HEK293 (cell line): ENCODE results near the gene ARIH1.
A peak's percentile ranks its signal among the peaks of the same experiment; 100 is the strongest.

Experiments
- CTCF ChIA-PET: fragments of 350-600 bp; formaldehyde crosslinking; extraction: SDS; loops from one replicate; lab custom pipeline; 2021; ENCODE audit warnings: antibody characterized with exemption; lab: Yijun Ruan, JAX
- POLR2A ChIA-PET: fragments of 300-600 bp; formaldehyde crosslinking; extraction: SDS; loops from one replicate; lab custom pipeline; 2020; ENCODE audit warnings: antibody characterized with exemption, inconsistent platforms; lab: Yijun Ruan, JAX
- H3K27ac ChIP-seq: fragments of 200-500 bp; sonication (Bioruptor generic); 2 replicates; pipeline ENCODE4 v1.5.1; 2014; ENCODE audit warnings: low read depth, low read length, control low read depth, inconsistent platforms; ENCODE audit errors: extremely low read depth
- H3K36me3 ChIP-seq, 2 experiments: fragments of 200-500 bp in 1 of 2; sonication (Bioruptor generic) in 1 of 2; 1 replicate in 1 of 2; 2 replicates in 1 of 2; pipeline ENCODE4 v1.5.1; 2014 to 2017; ENCODE audit warnings: inconsistent platforms in 2 of 2, low read length in 2 of 2; ENCODE audit not compliant: control insufficient read depth in 2 of 2, insufficient read depth in 1 of 2
- H3K4me1 ChIP-seq: fragments of 200-500 bp; sonication (Bioruptor generic); 2 replicates; pipeline ENCODE4 v1.5.1; 2014; ENCODE audit warnings: mild to moderate bottlenecking, low read length, inconsistent platforms; ENCODE audit not compliant: control insufficient read depth, insufficient read depth
- H3K4me3 ChIP-seq: 2 replicates; pipeline ENCODE4 v1.5.1; 2011; ENCODE audit warnings: low read depth, mild to moderate bottlenecking, control low read depth, low read length, moderate library complexity
- H3K9me3 ChIP-seq: fragments of 200-500 bp; sonication (Bioruptor generic); 2 replicates; pipeline ENCODE4 v1.5.1; 2014; ENCODE audit warnings: low read depth, low read length, inconsistent platforms; ENCODE audit not compliant: control insufficient read depth, insufficient read depth
- KLF16 ChIP-seq: fragments of 450-650 bp; formaldehyde crosslinking; IDR thresholded peaks from 2 replicates; pipeline ENCODE4 v1.5.1; 2017; ENCODE audit warnings: missing biosample characterization, missing genetic modification characterization
- MZF1 ChIP-seq: fragments of 450-650 bp; formaldehyde crosslinking; IDR thresholded peaks from 2 replicates; pipeline ENCODE4 v1.5.1; 2017; ENCODE audit warnings: missing biosample characterization, missing genetic modification characterization, borderline replicate concordance
- SP7 ChIP-seq: fragments of 450-650 bp; formaldehyde crosslinking; IDR thresholded peaks from 2 replicates; pipeline ENCODE4 v1.5.1; 2016; ENCODE audit warnings: missing biosample characterization, missing genetic modification characterization
- TRIM28 ChIP-seq: IDR thresholded peaks from 2 replicates; pipeline ENCODE4 v1.6.1; 2011; ENCODE audit warnings: low read length, control low read depth, borderline replicate concordance
- ZNF112 ChIP-seq: fragments of 450-650 bp; formaldehyde crosslinking; IDR thresholded peaks from 2 replicates; pipeline ENCODE4 v1.5.0; 2017; ENCODE audit warnings: missing biosample characterization, missing genetic modification characterization
- ZNF121 ChIP-seq: fragments of 450-650 bp; formaldehyde crosslinking; IDR thresholded peaks from 2 replicates; pipeline ENCODE4 v1.5.1; 2016; ENCODE audit warnings: missing biosample characterization, missing genetic modification characterization
- ZNF2 ChIP-seq: fragments of 450-650 bp; formaldehyde crosslinking; IDR thresholded peaks from 2 replicates; pipeline ENCODE4 v1.5.1; 2016; ENCODE audit warnings: missing biosample characterization, missing genetic modification characterization
- ZNF423 ChIP-seq: fragments of 450-650 bp; formaldehyde crosslinking; IDR thresholded peaks from 2 replicates; pipeline ENCODE4 v1.5.1; 2016; ENCODE audit warnings: missing biosample characterization, missing genetic modification characterization
- ZNF433 ChIP-seq: fragments of 450-650 bp; formaldehyde crosslinking; IDR thresholded peaks from 2 replicates; pipeline ENCODE4 v1.5.1; 2016; ENCODE audit warnings: missing biosample characterization, missing genetic modification characterization, low read depth
- ZNF600 ChIP-seq: fragments of 450-650 bp; formaldehyde crosslinking; IDR thresholded peaks from 2 replicates; pipeline ENCODE4 v1.5.1; 2016; ENCODE audit warnings: missing biosample characterization, missing genetic modification characterization
- ZNF621 ChIP-seq: fragments of 450-650 bp; formaldehyde crosslinking; IDR thresholded peaks from 2 replicates; pipeline ENCODE4 v1.5.1; 2017; ENCODE audit warnings: missing biosample characterization, missing genetic modification characterization
- ZNF623 ChIP-seq: fragments of 450-650 bp; formaldehyde crosslinking; IDR thresholded peaks from 2 replicates; pipeline ENCODE4 v1.5.1; 2016; ENCODE audit warnings: missing biosample characterization, missing genetic modification characterization
- TF ChIP-seq, protein P1 (sequence below): fragments of 450-650 bp; formaldehyde crosslinking; IDR thresholded peaks from 2 replicates; pipeline ENCODE4 v1.5.1; 2017; ENCODE audit warnings: missing biosample characterization, missing genetic modification characterization
- TF ChIP-seq, protein P2 (sequence below): fragments of 450-650 bp; formaldehyde crosslinking; IDR thresholded peaks from 2 replicates; pipeline ENCODE4 v1.5.1; 2016; ENCODE audit warnings: missing biosample characterization, missing genetic modification characterization
- TF ChIP-seq, protein P3 (sequence below): fragments of 450-650 bp; formaldehyde crosslinking; IDR thresholded peaks from 2 replicates; pipeline ENCODE4 v1.5.1; 2016; ENCODE audit warnings: missing biosample characterization, missing genetic modification characterization, borderline replicate concordance

ARIH1 gene

DNA sequence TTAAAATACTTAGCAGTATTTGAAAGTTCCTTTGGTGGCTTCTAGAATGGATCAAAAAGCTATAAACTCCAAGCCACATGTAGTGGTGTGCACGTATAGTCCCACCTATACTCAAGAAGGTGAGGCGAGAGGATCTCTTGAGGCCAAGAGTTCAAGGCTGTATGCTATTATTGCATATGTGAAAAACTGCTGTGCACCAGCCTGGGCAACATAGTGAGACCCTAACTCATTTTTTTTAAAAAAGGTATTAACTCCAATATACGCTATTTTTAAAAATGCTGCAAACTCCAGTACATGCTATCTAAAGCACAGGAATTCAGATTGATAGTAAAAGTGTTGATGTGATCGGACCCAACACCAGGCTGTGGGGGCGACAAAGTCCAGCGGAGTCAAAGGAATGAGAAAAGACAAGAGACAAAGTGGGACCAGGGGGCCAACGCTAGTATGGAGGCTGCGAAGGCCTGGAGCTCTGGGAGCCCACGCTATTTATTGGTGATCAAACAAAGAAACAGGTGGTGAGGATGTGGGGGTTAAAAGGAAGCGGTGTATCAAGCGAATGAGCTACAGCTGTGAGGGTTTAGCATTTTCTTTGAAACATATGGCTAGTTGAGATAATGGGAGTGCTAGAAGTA, 66.6 kb downstream of the ARIH1 start:
- POLR2A ChIA-PET: no interaction called here
- TF ChIP-seq MZF1 (tag by site-specific recombination) (no peak), ZNF121 (tag by site-specific recombination) (peak; percentile 80)

DNA sequence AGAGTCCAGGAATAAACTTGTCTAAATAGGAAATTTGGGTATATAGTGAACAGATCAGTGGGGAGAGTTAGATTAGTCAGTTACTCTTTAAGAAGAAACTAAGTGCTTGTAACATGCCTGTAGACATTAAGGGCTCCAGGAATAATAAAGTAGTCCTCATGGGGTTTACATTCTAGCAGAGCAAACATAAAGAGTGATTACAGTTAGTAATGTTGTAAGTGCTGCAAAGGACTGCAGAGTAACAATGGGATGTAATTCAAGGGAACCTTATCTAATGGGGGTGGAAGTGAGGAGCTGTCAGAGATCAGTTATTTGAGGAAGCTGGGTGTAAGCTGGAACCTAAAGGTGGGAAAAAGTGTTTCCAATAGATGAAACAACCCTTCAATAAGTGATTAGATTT, 67.5 kb downstream of the ARIH1 start:
- ChIA-PET CTCF (interaction anchor here (0.7 kb wide), 1 partner anchor 8 kb away, joined by 3 read pairs; no protein-coding TSS in a partner anchor), POLR2A (no interaction called here)
- H3K9me3 ChIP-seq: no peaks in the 10 kb centered on the region
- peaks cover 11 to 21% of the 10 kb centered on the region in 2 experiments for H3K36me3 ChIP-seq
- no peak overlapping the region for H3K4me3 ChIP-seq
- peaks cover 4% of the 10 kb centered on the region for H3K4me1 ChIP-seq
- H3K27ac ChIP-seq: no peak overlapping the region
- TF ChIP-seq, protein P1, sequence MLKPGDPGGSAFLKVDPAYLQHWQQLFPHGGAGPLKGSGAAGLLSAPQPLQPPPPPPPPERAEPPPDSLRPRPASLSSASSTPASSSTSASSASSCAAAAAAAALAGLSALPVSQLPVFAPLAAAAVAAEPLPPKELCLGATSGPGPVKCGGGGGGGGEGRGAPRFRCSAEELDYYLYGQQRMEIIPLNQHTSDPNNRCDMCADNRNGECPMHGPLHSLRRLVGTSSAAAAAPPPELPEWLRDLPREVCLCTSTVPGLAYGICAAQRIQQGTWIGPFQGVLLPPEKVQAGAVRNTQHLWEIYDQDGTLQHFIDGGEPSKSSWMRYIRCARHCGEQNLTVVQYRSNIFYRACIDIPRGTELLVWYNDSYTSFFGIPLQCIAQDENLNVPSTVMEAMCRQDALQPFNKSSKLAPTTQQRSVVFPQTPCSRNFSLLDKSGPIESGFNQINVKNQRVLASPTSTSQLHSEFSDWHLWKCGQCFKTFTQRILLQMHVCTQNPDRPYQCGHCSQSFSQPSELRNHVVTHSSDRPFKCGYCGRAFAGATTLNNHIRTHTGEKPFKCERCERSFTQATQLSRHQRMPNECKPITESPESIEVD (tag by site-specific recombination): peak; percentile 56; the same call in 1 of the 2 replicates
- TF ChIP-seq ZNF423 (tag by site-specific recombination) (no peak), TRIM28 (peak; percentile 38; the same call in 1 of the 2 replicates)
- TF ChIP-seq, protein P2, sequence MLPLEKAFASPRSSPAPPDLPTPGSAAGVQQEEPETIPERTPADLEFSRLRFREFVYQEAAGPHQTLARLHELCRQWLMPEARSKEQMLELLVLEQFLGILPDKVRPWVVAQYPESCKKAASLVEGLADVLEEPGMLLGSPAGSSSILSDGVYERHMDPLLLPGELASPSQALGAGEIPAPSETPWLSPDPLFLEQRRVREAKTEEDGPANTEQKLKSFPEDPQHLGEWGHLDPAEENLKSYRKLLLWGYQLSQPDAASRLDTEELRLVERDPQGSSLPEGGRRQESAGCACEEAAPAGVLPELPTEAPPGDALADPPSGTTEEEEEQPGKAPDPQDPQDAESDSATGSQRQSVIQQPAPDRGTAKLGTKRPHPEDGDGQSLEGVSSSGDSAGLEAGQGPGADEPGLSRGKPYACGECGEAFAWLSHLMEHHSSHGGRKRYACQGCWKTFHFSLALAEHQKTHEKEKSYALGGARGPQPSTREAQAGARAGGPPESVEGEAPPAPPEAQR: no peak

More for the DNA sequence above, 66.6 kb downstream of the ARIH1 start:
- Histone ChIP-seq H3K36me3 (peaks cover 6 to 13% of the 10 kb centered on the region in 2 experiments), H3K4me3 (no peak overlapping the region), H3K27ac (no peak overlapping the region), H3K4me1 (peaks cover 12% of the 10 kb centered on the region), H3K9me3 (no peaks in the 10 kb centered on the region)
- CTCF ChIA-PET: interaction anchor here (0.7 to 1.8 kb wide), 2 partner anchors 9 to 12 kb away, joined by 5 to 7 read pairs; no protein-coding TSS in a partner anchor

DNA sequence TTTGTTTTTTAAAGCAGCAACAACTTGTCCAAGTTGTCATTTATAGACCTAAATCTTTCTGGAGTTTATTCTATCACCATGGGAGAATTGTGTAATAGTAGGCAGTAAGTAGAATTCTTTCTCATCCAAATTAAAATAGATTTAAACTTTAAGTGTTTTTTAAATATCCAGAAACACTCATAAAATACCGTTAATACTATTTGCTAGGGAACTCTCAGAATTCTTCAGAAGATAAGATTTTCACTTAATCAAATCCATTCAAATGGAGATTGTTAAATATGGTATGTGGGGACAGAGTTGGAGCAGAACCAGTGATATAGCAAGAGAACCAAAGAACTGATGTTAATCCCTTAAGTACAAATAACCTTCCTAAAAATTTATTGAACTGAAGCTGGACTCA, 71.0 kb downstream of the ARIH1 start:
- POLR2A ChIA-PET: no interaction called here
- CTCF ChIA-PET: interaction anchor here (1.2 to 2.4 kb wide), 4 partner anchors 12 to 258 kb away, joined by 3 to 14 read pairs (median 7); no protein-coding TSS in a partner anchor
- no peak overlapping the region for H3K27ac ChIP-seq
- H3K36me3 ChIP-seq: peaks cover 14 to 21% of the 10 kb centered on the region in 2 experiments
- H3K4me3 ChIP-seq: no peak overlapping the region
- peaks cover 5% of the 10 kb centered on the region; the same call in 1 of the 2 replicates for H3K4me1 ChIP-seq
- H3K9me3 ChIP-seq: no peaks in the 10 kb centered on the region
- TF ChIP-seq ZNF621 (tag by site-specific recombination) (no peak), ZNF623 (tag by site-specific recombination) (no peak), SP7 (no peak), ZNF600 (no peak)

DNA sequence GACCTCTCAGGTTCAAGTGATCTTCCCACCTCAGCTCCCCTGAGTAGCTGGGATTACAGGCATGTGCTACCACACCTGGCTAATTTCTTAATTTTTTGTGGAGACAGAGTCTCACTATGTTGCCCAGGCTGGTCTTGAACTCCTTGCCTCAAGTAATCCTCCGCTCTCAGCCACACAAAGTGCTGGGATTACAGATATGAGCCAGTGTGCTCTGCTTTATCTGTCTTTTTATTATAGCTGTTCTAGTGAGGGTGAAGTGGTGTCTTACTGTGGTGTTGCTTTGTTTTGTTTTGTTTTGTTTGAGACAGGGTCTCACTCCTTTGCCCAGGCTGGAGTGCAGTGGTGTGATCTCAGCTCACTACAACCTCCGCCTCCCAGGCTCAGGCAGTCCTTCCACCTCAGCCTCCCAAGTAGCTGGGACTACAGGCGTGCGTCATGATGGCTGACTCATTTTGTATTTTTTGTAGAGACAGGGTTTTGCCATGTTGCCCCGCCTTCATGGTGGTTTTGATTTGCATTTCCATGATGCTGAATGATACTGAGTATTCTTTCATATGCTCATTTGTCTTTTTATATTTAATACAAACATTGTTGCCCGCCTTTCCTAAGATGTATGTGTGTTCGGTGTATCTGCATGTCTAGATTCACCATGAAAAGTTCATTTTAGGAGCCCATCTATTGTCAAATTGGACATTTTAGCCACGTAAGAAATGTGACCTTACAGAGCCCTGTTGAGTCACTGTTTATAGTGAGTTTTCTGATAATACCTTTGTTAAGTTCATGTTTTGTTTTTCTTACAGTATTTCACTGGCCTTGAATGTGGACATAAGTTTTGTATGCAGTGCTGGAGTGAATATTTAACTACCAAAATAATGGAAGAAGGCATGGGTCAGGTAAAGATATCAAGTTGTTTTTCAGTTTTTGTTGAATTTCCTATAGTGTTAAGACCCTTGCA, 80.6 kb downstream of the ARIH1 start:
- POLR2A ChIA-PET: no interaction called here
- H3K27ac ChIP-seq: no peak overlapping the region; the same call in 1 of the 2 replicates
- TF ChIP-seq KLF16 (tag by site-specific recombination) (no peak), ZNF112 (tag by site-specific recombination) (no peak), ZNF433 (tag by site-specific recombination) (no peak), ZNF2 (peak; percentile 45; the same call in 1 of the 2 replicates)
- TF ChIP-seq, protein P3, sequence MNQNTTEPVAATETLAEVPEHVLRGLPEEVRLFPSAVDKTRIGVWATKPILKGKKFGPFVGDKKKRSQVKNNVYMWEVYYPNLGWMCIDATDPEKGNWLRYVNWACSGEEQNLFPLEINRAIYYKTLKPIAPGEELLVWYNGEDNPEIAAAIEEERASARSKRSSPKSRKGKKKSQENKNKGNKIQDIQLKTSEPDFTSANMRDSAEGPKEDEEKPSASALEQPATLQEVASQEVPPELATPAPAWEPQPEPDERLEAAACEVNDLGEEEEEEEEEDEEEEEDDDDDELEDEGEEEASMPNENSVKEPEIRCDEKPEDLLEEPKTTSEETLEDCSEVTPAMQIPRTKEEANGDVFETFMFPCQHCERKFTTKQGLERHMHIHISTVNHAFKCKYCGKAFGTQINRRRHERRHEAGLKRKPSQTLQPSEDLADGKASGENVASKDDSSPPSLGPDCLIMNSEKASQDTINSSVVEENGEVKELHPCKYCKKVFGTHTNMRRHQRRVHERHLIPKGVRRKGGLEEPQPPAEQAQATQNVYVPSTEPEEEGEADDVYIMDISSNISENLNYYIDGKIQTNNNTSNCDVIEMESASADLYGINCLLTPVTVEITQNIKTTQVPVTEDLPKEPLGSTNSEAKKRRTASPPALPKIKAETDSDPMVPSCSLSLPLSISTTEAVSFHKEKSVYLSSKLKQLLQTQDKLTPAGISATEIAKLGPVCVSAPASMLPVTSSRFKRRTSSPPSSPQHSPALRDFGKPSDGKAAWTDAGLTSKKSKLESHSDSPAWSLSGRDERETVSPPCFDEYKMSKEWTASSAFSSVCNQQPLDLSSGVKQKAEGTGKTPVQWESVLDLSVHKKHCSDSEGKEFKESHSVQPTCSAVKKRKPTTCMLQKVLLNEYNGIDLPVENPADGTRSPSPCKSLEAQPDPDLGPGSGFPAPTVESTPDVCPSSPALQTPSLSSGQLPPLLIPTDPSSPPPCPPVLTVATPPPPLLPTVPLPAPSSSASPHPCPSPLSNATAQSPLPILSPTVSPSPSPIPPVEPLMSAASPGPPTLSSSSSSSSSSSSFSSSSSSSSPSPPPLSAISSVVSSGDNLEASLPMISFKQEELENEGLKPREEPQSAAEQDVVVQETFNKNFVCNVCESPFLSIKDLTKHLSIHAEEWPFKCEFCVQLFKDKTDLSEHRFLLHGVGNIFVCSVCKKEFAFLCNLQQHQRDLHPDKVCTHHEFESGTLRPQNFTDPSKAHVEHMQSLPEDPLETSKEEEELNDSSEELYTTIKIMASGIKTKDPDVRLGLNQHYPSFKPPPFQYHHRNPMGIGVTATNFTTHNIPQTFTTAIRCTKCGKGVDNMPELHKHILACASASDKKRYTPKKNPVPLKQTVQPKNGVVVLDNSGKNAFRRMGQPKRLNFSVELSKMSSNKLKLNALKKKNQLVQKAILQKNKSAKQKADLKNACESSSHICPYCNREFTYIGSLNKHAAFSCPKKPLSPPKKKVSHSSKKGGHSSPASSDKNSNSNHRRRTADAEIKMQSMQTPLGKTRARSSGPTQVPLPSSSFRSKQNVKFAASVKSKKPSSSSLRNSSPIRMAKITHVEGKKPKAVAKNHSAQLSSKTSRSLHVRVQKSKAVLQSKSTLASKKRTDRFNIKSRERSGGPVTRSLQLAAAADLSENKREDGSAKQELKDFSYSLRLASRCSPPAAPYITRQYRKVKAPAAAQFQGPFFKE (tag by site-specific recombination): no peak

More for the DNA sequence above, 80.6 kb downstream of the ARIH1 start:
- H3K4me1 ChIP-seq: peaks cover 11% of the 10 kb centered on the region
- CTCF ChIA-PET: interaction anchor here (0.6 to 1.0 kb wide), 2 partner anchors 23 to 276 kb away, joined by 3 to 5 read pairs; no protein-coding TSS in a partner anchor
- H3K4me3 ChIP-seq: no peak overlapping the region
- peaks cover 25 to 37% of the 10 kb centered on the region in 2 experiments for H3K36me3 ChIP-seq
- no peaks in the 10 kb centered on the region for H3K9me3 ChIP-seq
